ENCODE measurements around the gene KLHL8. TPM values are rescaled to one million over a fixed set of nuclear protein-coding genes. Genes with fewer than 3 reads are reported as not detected.

The KLHL8 gene
- total RNA-seq, 6 experiments from 2014 or later = 8.0 to 11.5 (median 9.8) TPM

- Mint-ChIP-seq H3K9me3 (no peaks in the 10 kb centered on the region), H3K27me3 (ENCODE audit: insufficient read depth) (no peaks in the 10 kb centered on the region), H3K36me3 (ENCODE audit: low read depth) (peaks cover 24% of the 10 kb centered on the region), H3K4me1 (ENCODE audit: low read depth) (no peaks in the 10 kb centered on the region), H3K4me3 (no peak overlapping the region), H3K27ac (no peak overlapping the region)
- no peak for TF ChIP-seq CTCF (IDR thresholded peaks at IDR 0.05)
- DNase-seq = no peak
Observed at GRCh38 chr4:87133183-87133582, 87.2 kb downstream of the KLHL8 start.

- Mint-ChIP-seq H3K27ac (no peak overlapping the region), H3K4me1 (ENCODE audit: low read depth) (no peaks in the 10 kb centered on the region; the same call in 1 of the 2 replicates), H3K36me3 (ENCODE audit: low read depth) (peaks cover 34% of the 10 kb centered on the region), H3K9me3 (no peaks in the 10 kb centered on the region), H3K27me3 (ENCODE audit: insufficient read depth) (no peaks in the 10 kb centered on the region), H3K4me3 (no peak overlapping the region)
- no peak for DNase-seq
- no peak for TF ChIP-seq CTCF (IDR thresholded peaks at IDR 0.05)
Observed at GRCh38 chr4:87132035-87132434, 88.4 kb downstream of the KLHL8 start.

GRCh38 chr4:87130985-87131703 is 89.3 kb downstream of the KLHL8 start:
- H3K36me3 Mint-ChIP-seq (ENCODE audit: low read depth) = peaks cover 40% of the 10 kb centered on the region
- no peaks in the 10 kb centered on the region for H3K9me3 Mint-ChIP-seq
- H3K4me3 Mint-ChIP-seq = no peak overlapping the region
- no peak for DNase-seq
- no peaks in the 10 kb centered on the region; the same call in 1 of the 2 replicates for H3K4me1 Mint-ChIP-seq (ENCODE audit: low read depth)
- TF ChIP-seq CTCF (IDR thresholded peaks at IDR 0.05) = no peak
- no peaks in the 10 kb centered on the region for H3K27me3 Mint-ChIP-seq (ENCODE audit: insufficient read depth)
- no peak overlapping the region for H3K27ac Mint-ChIP-seq

GRCh38 chr4:87129681-87130080 is 90.7 kb downstream of the KLHL8 start:
- no peaks in the 10 kb centered on the region; the same call in 1 of the 2 replicates for H3K4me1 Mint-ChIP-seq (ENCODE audit: low read depth)
- peaks cover 47% of the 10 kb centered on the region for H3K36me3 Mint-ChIP-seq (ENCODE audit: low read depth)

GRCh38 chr4:87128006-87128705 is 92.3 kb downstream of the KLHL8 start:
- no peak for DNase-seq
- H3K27me3 Mint-ChIP-seq (ENCODE audit: insufficient read depth) = no peaks in the 10 kb centered on the region
- peaks cover 33% of the 10 kb centered on the region for H3K36me3 Mint-ChIP-seq (ENCODE audit: low read depth)
- TF ChIP-seq CTCF (IDR thresholded peaks at IDR 0.05) = no peak
- H3K9me3 Mint-ChIP-seq = no peaks in the 10 kb centered on the region
- no peaks in the 10 kb centered on the region; the same call in 1 of the 2 replicates for H3K4me1 Mint-ChIP-seq (ENCODE audit: low read depth)
- no peak overlapping the region for H3K27ac Mint-ChIP-seq
- H3K4me3 Mint-ChIP-seq = no peak overlapping the region

More at GRCh38 chr4:87129681-87130080, 90.7 kb downstream of the KLHL8 start:
- H3K27ac Mint-ChIP-seq = no peak overlapping the region
- no peak for DNase-seq
- H3K9me3 Mint-ChIP-seq = no peaks in the 10 kb centered on the region
- no peak overlapping the region for H3K4me3 Mint-ChIP-seq
- no peaks in the 10 kb centered on the region for H3K27me3 Mint-ChIP-seq (ENCODE audit: insufficient read depth)
- no peak for TF ChIP-seq CTCF (IDR thresholded peaks at IDR 0.05)
